Activated naive CD8-positive, alpha-beta T cell treated with anti-CD3 and anti-CD28 coated beads for 36 hours (primary cell): ENCODE results near the gene SLC39A7. TPM values are rescaled to one million over a fixed set of nuclear protein-coding genes. Genes with fewer than 3 reads are reported as not detected.

Experiments
- DNase-seq: peaks from one replicate; pipeline ENCODE4 v3.0.0; 2021
- H3K27ac Mint-ChIP-seq: one replicate; pipeline ENCODE4 v1.8.0; 2022; ENCODE audit warnings: mild to moderate bottlenecking, moderate library complexity, mixed read lengths
- H3K27me3 Mint-ChIP-seq: one replicate; pipeline ENCODE4 v1.8.0; 2022; ENCODE audit warnings: mild to moderate bottlenecking, mixed read lengths
- H3K36me3 Mint-ChIP-seq: one replicate; pipeline ENCODE4 v1.8.0; 2021; ENCODE audit warnings: mild to moderate bottlenecking, mixed read lengths
- H3K4me1 Mint-ChIP-seq: one replicate; pipeline ENCODE4 v1.8.0; 2021; ENCODE audit warnings: mixed read lengths
- H3K4me3 Mint-ChIP-seq: one replicate; pipeline ENCODE4 v1.8.0; 2022; ENCODE audit warnings: mild to moderate bottlenecking, moderate library complexity, mixed read lengths
- H3K9me3 Mint-ChIP-seq: one replicate; pipeline ENCODE4 v1.8.0; 2022; ENCODE audit warnings: mixed read lengths
- total RNA-seq, 2 experiments: library from RNA; stranded (reverse); gene quantifications; one replicate each; pipeline ENCODE4 v1.2.3, GENCODE V29; 2021

SLC39A7 gene
- total RNA-seq, 2 experiments from 2014 or later, result 51.0 to 55.6 TPM

- Mint-ChIP-seq H3K4me3 (peak within 1 kb of the TSS; percentile 98), H3K27ac (peak within 1 kb of the TSS; percentile 96), H3K9me3 (no peaks in the 10 kb centered on the region), H3K27me3 (no peaks in the 10 kb centered on the region), H3K4me1 (peaks cover 55% of the 10 kb centered on the region), H3K36me3 (peaks cover 30% of the 10 kb centered on the region)
- peak; percentile 94 for DNase-seq
Observed at GRCh38 chr6:33204415-33205190, 3.9 kb downstream of the SLC39A7 start, which contains the start of gene HSD17B8. Gene HSD17B8, plus strand, starts transcription at chr6:33204655. Its CDS starts 14 bp downstream, at chr6:33204669.

DNA sequence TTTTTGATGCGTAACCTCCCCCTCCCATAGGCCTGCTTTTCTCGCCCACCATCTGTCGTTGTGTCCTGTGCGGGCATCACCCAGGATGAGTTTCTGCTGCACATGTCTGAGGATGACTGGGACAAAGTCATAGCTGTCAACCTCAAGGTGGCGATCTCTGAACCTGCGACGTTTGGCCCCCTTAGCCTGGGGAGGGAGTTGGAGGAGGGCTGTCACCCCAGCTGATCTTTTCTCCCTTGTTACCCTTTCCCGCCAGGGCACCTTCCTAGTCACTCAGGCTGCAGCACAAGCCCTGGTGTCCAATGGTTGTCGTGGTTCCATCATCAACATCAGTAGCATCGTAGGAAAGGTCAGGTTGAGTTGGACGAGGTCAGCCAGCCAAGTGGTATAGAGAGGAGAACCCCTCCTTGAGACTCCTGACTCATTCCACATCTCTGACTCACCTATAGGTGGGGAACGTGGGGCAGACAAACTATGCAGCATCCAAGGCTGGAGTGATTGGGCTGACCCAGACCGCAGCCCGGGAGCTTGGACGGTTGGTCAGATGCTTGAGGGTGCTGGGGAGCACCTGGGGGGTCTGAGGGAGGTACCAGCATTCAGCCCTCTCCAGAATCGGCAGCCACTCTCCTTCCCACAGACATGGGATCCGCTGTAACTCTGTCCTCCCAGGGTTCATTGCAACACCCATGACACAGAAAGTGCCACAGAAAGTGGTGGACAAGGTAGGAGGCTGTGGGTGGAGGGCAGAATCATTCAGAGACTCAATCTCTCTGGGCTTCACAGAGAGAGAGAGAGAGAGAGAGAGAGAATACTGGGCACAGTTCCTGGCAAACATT lies 4.7 kb downstream of the SLC39A7 start:
- peak; percentile 69 for DNase-seq
- peak overlapping the region; percentile 96 for H3K27ac Mint-ChIP-seq
- H3K4me3 Mint-ChIP-seq, result peak overlapping the region; percentile 98
- peaks cover 34% of the 10 kb centered on the region for H3K36me3 Mint-ChIP-seq
- peaks cover 58% of the 10 kb centered on the region for H3K4me1 Mint-ChIP-seq
- H3K9me3 Mint-ChIP-seq, result no peaks in the 10 kb centered on the region
- no peaks in the 10 kb centered on the region for H3K27me3 Mint-ChIP-seq

DNA sequence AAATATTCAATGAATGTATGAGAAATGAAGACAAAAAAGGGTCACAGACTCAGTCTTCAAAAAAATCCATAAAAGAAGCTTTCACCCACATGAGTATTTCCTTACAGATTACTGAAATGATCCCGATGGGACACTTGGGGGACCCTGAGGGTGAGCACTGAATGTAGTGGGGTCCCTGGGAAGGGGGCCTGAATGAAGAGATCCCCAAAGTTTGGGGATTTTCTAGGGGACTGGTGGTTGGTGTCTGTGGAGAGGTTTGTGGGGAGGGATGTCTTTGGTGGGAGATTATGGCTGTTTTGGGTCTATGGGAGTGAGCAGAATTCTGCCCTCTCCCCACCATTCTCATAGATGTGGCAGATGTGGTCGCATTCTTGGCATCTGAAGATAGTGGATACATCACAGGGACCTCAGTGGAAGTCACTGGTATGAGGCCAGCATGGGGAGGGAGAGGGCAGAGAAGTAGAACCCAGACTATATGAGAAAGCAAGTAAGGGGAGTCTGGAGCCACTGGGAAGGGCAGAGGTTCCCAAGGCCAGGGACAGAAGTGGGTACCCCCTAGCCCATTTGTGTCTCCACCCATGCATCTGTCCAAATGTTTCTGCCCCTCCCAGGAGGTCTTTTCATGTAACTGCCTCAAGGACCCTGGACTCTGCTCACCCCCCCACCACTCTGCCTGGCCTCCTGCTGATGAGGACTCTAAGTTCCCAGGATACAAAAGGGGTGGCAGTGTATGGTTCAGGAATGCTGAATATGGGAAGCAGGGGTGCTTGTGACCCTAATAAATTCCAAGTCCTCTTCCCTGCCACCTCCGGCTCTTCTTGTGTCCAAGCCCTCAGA lies 5.6 kb downstream of the SLC39A7 start:
- no peak for DNase-seq
- Mint-ChIP-seq H3K36me3 (peaks cover 34% of the 10 kb centered on the region), H3K9me3 (no peaks in the 10 kb centered on the region), H3K27ac (peak overlapping the region; percentile 96), H3K4me3 (peak overlapping the region; percentile 98), H3K4me1 (peaks cover 59% of the 10 kb centered on the region), H3K27me3 (no peaks in the 10 kb centered on the region)

GRCh38 chr6:33206864-33207551 lies 6.3 kb downstream of the SLC39A7 start:
- H3K4me3 Mint-ChIP-seq, result peak overlapping the region; percentile 85
- no peaks in the 10 kb centered on the region for H3K27me3 Mint-ChIP-seq
- H3K36me3 Mint-ChIP-seq, result peaks cover 29% of the 10 kb centered on the region
- peaks cover 53% of the 10 kb centered on the region for H3K4me1 Mint-ChIP-seq
- no peak for DNase-seq
- peak overlapping the region; percentile 94 for H3K27ac Mint-ChIP-seq
- no peaks in the 10 kb centered on the region for H3K9me3 Mint-ChIP-seq

DNA sequence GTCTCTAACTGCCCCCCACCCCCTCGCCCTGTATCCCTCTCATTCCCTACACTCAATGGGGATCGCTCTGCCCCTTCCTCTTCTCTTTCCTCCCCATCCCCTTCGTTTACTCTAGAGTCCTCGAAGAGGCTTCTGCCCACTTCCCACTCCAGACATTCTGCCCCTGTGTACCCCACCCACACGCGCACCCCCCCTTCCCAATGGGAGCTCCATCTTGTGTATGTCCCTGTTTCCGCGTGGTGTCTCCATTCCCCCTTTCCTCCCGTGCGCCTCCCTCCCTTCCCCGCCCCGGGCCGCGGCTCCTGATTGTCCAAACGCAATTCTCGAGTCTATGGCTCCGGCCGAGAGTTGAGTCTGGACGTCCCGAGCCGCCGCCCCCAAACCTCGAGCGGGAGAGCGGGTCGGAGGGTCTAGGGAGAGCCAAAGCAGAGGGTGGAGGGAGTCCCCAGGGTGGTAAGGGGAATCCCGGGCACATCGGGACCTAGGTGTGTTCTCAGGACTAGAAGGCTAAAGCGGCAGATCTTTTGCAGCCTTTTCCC lies 7.0 kb downstream of the SLC39A7 start:
- no peaks in the 10 kb centered on the region for H3K27me3 Mint-ChIP-seq
- peaks cover 49% of the 10 kb centered on the region for H3K4me1 Mint-ChIP-seq
- no peaks in the 10 kb centered on the region for H3K9me3 Mint-ChIP-seq
- no peak for DNase-seq
- peak overlapping the region; percentile 94 for H3K27ac Mint-ChIP-seq
- peak overlapping the region; percentile 85 for H3K4me3 Mint-ChIP-seq
- peaks cover 23% of the 10 kb centered on the region for H3K36me3 Mint-ChIP-seq

DNA sequence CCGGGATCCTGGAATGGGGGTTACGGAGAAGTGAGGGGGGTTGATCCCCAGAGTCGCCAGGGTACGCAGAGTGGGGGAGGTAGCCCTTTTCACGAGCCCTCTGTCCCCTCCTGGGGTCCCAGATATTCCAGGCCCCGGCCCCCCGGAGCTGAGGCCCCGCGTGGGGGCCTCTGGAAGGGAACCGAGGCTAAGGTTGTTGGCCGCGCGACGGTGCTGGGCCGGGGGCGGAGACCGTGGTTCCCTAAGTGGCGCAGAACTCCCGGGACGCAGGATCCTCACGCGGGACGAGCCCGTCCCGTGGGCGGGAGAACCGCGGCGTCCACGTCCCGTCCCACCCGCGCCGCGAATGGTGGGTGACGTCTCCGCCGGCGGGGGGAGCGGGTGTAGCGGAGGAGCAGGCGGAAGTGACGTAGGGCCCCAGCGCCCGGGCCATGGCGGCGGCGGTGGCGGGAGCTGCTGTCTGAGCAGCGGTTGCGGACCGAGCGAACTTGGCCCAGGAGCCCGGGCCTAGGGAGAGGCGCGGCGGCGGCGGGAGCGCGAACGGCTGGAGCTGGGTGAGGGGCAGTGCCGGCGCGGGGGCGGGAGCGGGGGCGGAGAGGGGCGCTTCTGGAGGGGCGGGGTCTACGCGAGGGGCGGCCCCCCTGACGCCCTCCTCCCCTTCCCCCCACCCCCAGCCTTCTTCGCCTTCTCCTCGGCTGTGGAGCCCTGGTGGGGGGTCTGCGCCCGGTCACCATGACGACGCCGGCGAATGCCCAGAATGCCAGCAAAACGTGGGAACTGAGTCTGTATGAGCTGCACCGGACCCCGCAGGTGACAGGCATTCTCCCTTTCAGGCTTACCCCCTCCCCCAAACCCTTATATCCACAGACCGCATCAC lies 7.7 kb downstream of the SLC39A7 start, which contains the start of gene RING1:
TSS of gene RING1 (plus strand) at position 410 of the 877 bp plus-strand sequence. CDS start at position 733, 323 bp downstream.
- peaks cover 16% of the 10 kb centered on the region for H3K36me3 Mint-ChIP-seq
- H3K4me1 Mint-ChIP-seq, result peaks cover 49% of the 10 kb centered on the region
- H3K9me3 Mint-ChIP-seq, result no peaks in the 10 kb centered on the region
- peak within 1 kb of the TSS; percentile 94 for H3K27ac Mint-ChIP-seq
- DNase-seq, result peak; percentile 87
- no peaks in the 10 kb centered on the region for H3K27me3 Mint-ChIP-seq
- peak within 1 kb of the TSS; percentile 85 for H3K4me3 Mint-ChIP-seq

- no peak overlapping the region for H3K27ac Mint-ChIP-seq
- DNase-seq, result no peak
- peaks cover 5% of the 10 kb centered on the region for H3K27me3 Mint-ChIP-seq
- H3K36me3 Mint-ChIP-seq, result peaks cover 10% of the 10 kb centered on the region
- H3K4me1 Mint-ChIP-seq, result peaks cover 53% of the 10 kb centered on the region
- no peak overlapping the region for H3K4me3 Mint-ChIP-seq
- no peaks in the 10 kb centered on the region for H3K9me3 Mint-ChIP-seq
Observed at GRCh38 chr6:33209856-33210255, 9.2 kb downstream of the SLC39A7 start.

GRCh38 chr6:33211136-33211535 lies 10.5 kb downstream of the SLC39A7 start:
- Mint-ChIP-seq H3K27ac (no peak overlapping the region), H3K9me3 (no peaks in the 10 kb centered on the region), H3K27me3 (peaks cover 5% of the 10 kb centered on the region), H3K36me3 (peaks cover 9% of the 10 kb centered on the region), H3K4me3 (no peak overlapping the region), H3K4me1 (peaks cover 50% of the 10 kb centered on the region)
- DNase-seq, result no peak

DNA sequence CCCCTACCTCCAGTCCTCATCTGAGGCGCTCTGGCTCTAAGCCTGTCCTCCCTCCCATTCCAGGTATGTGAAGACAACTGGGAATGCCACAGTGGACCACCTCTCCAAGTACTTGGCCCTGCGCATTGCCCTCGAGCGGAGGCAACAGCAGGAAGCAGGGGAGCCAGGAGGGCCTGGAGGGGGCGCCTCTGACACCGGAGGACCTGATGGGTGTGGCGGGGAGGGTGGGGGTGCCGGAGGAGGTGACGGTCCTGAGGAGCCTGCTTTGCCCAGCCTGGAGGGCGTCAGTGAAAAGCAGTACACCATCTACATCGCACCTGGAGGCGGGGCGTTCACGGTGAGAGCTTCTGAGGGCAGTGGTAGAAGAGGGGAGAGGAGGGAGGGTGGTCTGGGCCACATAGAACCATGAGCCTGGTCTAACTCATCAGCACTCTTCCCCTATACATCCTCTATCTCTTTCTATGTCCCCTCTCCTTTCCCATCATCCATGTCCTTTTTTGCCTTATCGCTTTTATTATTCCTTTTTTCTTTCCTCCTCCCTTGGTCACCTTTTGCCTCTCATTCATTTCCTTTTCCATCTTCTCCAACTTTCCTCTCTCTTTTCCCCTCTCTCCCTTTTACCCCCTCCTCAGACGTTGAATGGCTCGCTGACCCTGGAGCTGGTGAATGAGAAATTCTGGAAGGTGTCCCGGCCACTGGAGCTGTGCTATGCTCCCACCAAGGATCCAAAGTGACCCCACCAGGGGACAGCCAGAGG lies 11.2 kb downstream of the SLC39A7 start:
- Mint-ChIP-seq H3K36me3 (peaks cover 9% of the 10 kb centered on the region), H3K4me3 (no peak overlapping the region), H3K27me3 (peaks cover 5% of the 10 kb centered on the region), H3K27ac (no peak overlapping the region), H3K9me3 (no peaks in the 10 kb centered on the region), H3K4me1 (peaks cover 49% of the 10 kb centered on the region)
- DNase-seq, result no peak

GRCh38 chr6:33212857-33213165 lies 12.1 kb downstream of the SLC39A7 start:
- peak overlapping the region; percentile 78 for H3K4me3 Mint-ChIP-seq
- peaks cover 48% of the 10 kb centered on the region for H3K4me1 Mint-ChIP-seq
- H3K36me3 Mint-ChIP-seq, result peaks cover 9% of the 10 kb centered on the region
- H3K27ac Mint-ChIP-seq, result no peak overlapping the region
- peaks cover 5% of the 10 kb centered on the region for H3K27me3 Mint-ChIP-seq
- no peak for DNase-seq
- no peaks in the 10 kb centered on the region for H3K9me3 Mint-ChIP-seq

DNA sequence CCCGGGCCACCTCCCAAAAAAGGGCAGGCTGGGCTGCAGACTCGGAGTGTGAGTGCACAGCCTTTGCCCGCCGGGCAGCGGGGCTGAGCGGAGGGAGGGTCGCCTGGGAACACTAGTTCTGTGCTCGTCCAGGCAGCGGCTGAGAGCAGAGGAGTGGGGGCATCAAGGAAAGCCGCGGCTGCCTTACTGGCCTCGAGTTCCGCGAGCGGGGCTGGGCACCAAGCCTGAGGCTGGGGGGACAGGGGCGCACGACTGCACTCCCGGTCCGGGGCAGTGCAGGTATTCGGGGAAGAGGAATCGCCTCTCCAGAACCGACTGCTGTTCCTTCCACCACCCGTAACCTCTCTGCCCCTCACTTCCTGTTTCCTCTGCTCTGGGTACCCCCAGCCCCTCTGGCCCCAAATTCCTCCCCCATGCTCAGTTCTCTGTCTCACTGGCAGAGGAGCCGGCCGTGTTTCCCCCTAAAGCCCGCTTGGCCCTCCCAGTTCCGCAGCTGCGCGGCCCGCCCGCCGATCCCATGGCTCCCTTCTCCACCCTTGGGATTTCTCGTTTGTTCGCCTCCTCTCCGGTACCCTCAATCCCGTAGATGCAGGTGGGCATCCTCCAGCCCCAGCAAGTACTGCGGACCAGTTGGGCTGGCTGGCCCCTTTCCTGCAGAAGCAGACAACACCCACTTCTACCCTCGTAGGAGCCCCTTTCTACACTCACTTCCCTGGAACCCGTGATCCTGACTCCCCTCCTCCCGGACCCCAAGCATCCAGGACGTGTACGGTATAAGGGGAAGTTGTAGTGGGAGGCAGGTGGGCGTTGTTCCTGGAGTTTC lies 12.7 kb downstream of the SLC39A7 start:
- DNase-seq, result no peak
- H3K9me3 Mint-ChIP-seq, result no peaks in the 10 kb centered on the region
- peaks cover 9% of the 10 kb centered on the region for H3K36me3 Mint-ChIP-seq
- H3K4me3 Mint-ChIP-seq, result peak overlapping the region; percentile 78
- peaks cover 9% of the 10 kb centered on the region for H3K27me3 Mint-ChIP-seq
- H3K4me1 Mint-ChIP-seq, result peaks cover 51% of the 10 kb centered on the region
- H3K27ac Mint-ChIP-seq, result peak overlapping the region; percentile 66

- H3K27me3 Mint-ChIP-seq, result peaks cover 9% of the 10 kb centered on the region
- no peak for DNase-seq
- no peaks in the 10 kb centered on the region for H3K9me3 Mint-ChIP-seq
- H3K4me1 Mint-ChIP-seq, result peaks cover 48% of the 10 kb centered on the region
- peak overlapping the region; percentile 78 for H3K4me3 Mint-ChIP-seq
- H3K36me3 Mint-ChIP-seq, result peaks cover 9% of the 10 kb centered on the region
- H3K27ac Mint-ChIP-seq, result peak overlapping the region; percentile 11
Observed at GRCh38 chr6:33213989-33214335, 13.3 kb downstream of the SLC39A7 start.
